Forelimb muscle (tissue), 1 donor: ENCODE measurements around the gene PARD3. TPM values are rescaled to one million over a fixed set of nuclear protein-coding genes. Genes with fewer than 3 reads are reported as not detected.

ENCODE experiments used
- DNase-seq: peaks from one replicate; pipeline ENCODE4 v3.0.0-alpha.2; 2013; ENCODE audit warnings: low read depth
- polyA plus RNA-seq: library from polyadenylated mRNA; unstranded; fragments of 120-200 nt; gene quantifications from one replicate; pipeline ENCODE4 v1.2.1, GENCODE V29; 2013; ENCODE audit not compliant: insufficient read length

PARD3 gene
- polyA plus RNA-seq, 1 donor = 40.0 TPM

DNA sequence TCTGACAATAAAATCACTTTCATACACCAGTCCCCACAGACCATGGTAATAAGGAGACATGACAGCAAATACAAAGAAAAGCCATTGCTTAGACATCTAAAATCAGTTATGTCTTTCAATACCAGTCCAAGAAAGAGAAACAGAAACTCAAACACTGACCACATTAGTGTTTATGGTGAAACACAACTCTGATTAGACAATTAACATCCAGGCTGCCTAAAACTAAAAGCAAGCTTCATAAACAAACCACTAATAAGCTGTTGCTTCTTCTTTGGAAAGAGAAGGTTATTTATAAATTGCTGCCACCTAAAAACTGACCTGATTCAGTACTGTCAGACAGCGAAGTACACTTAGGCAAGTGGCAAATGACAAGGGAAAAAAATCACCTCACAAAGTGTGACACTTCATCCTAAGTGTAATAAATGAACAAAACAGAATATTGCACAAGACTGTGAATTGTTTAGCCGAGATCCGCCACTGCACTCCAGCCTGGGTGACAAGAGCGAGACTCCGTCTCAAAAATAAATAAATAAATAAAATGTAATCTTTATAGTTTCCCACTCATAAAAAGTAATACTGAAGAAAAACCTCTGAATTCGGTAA, 277.4 kb downstream of the PARD3 start:
- no peak for DNase-seq

DNA sequence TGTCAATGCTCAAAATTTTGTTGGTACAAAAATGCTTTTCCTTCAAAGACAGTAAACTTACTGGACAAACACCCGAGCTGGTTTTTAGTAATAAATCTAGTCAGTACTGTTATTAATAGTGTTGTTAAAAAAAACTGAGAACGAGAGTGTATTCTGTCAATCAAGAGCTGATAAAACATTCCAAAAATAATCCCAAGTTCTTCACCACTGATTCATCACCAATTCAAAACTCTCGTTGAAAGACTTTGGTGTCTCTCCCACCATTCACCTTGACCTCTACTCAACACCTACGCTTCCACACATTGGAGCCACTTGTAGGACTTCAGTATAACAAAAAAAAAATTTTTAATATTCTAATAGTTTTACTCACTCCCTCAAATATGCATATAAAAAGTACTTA, 279.2 kb downstream of the PARD3 start:
- DNase-seq = no peak

DNA sequence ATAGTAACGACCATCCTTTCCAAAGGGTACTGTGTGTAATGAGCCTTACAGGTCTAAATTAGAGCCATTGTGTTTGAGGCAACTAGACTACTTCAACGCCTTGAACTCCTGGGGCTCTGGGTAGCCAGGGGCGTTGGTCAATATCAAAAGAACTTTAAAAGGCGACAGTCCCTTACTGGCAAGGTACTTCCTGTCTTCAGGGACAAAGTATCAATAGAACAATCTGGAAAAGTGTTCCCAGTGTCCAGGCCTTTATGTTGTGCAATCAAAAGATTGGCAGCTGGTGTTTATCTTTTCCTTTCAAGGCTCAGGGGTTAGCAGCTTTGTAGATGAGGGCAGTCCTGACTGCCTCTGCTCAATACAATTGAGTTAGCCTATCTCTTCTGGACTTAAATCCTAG, 284.3 kb downstream of the PARD3 start:
- no peak for DNase-seq

DNA sequence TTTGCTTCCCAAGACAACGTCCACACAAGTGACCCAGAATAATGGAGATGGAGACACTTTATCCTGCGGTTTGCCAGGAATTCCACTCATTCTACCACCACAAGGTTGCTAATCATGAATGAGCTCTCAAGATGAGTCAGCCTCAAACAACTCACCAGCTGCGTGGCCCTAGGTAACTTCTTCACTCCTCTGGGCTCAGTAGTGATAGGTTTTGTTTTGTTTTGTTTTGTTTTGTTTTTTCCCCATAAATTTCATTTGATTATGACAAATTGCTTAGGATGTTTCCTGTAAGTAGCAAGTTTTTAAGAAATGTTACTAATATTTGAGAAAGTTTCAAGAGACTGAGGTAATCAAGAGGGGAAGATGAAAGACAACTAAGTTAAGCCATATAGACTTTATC, 286.8 kb downstream of the PARD3 start:
- DNase-seq = no peak

DNA sequence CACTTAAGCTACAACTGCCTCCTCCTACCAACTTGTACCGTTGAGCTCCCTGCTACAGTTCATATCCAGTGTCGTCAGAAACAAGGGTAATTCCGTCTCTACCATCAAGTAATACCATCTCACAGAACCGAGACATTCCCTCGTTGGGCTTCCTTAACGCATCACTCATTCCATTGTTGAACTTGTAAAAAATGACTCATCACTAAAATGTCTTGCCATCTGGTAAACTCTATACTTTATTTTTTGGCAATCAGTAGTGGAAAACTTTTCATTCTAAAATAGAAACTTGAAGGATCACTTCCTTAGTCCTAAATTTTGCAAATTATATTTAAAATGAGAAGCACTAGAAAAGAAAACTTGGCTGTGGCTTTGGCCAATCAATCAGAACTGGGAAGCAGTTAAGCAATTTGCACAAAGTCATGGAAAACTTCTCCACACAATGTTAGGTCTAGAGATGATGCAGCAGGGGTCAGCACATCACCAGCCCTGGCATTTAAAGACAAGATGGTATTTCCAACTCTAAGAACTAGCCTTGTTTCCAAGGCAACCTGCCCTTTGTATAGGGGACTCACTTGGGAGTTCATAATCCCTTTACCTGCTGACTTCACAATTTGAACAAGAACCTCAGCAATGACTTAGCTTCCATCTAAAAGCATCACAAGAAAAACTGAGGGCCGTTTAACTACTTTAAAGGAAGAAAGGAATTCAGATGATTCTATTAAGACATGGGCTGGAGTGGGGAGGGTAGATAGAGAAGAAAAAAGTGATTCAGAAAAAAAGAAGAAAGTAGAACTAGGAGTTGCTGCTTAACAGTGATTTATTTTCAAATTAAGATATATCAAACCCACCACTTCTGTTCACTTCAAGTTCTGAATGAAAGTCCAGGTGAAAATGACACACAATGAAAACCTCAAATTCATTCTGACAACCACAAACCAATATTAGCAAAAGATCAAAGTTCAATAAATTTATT, 288.1 kb downstream of the PARD3 start:
- peak; percentile 83 for DNase-seq

DNA sequence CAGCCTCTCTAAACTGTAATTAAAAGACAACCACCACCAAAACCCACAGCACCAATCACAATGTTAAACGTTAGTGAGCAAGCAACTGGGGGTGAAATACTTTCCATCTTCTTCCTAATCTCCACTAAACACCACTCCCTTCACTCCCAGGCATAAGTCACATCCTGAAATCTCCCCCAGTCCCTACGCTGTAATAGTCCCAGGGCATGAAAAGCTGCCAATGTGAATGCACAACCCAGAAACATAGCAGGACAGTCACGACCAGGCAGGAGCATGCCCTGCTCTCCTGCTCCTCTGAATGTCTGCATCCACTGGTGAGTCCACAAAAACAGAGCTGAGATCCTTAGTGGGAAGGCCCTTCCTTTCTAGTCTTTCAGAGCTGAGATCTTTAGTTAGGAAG, 288.9 kb downstream of the PARD3 start:
- DNase-seq = no peak

DNA sequence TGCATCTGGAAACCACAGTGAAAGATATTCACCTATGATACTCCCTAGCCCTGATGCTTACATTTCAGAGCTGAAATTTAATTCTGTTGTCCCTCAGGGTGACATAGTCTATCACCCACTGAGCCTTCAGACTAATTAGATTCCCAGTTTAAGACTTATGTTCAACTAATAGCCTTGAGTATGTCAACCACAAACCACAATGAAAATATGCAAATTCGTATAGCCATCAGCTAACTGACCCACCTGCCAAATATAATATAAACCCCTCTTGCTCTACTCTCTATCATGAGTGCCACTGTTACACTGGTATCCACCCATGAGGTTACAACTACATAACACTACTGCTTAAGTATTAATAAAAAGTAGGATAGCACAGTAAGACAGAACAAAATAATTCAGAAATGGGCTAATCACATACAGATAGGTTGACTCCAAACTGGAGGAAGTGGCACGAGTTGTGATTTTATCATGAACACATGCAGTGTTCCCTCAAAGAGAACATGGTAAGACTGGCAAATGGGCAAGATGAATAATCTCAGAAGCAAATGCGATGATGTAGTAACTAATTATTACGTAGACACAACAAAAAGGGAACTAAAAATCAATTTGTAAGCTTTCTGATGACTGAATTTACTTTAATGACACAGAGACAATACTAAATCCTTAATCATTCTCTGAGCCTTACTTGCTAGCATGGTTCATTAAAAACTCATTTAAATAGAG, 290.6 kb downstream of the PARD3 start:
- DNase-seq = no peak

DNA sequence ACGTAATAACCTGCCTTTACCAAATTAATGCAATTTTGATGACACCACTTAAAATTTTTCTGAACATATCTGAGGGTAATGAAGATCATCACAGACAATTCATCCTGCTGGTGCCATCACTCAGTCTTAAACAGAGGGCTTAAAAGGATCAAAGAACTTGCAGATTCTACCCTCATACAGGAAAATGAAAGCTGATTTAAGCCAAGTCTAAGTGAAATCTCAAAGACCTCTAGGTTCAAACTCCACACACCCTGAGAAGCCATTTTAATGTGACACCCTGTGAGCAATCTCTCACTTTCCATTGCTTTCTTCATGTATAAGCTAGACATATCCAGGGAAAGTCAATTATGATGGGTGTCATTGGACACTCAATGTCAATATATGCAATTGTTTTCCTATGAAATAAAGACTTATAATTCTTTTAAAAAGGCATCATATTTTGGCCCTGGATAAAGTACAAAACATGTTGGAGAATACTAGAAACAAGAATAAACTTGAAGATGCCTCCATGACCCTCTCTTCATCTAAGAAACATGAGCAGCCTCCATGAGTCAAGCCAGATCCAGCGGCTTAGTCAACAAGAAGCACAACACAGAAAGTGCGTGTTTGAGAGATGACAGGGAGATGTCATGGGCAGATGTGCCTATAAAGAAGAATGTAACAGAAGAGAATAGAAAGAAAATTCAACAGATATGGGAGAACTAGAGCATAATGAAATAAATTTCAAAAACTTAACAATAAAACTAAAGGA, 291.9 kb downstream of the PARD3 start:
- no peak for DNase-seq

DNA sequence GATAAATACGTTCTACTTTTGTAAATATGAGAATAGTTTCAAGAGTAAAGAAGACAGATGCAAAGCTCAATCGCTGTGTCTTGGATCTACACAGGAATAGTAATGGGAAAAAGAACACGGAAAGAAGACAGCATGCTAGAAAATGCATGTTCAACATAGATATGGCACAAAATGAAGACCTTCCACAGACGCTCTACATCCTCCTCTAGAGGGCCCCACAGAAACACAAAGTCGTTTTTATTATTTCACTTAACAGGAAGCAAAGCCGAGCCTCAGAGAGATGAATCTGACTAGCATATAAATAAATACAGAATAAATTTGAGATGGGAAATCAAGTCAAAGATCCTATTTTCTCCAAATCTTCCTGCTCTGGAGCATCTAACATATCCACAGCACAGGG, 292.6 kb downstream of the PARD3 start:
- DNase-seq = no peak

DNA sequence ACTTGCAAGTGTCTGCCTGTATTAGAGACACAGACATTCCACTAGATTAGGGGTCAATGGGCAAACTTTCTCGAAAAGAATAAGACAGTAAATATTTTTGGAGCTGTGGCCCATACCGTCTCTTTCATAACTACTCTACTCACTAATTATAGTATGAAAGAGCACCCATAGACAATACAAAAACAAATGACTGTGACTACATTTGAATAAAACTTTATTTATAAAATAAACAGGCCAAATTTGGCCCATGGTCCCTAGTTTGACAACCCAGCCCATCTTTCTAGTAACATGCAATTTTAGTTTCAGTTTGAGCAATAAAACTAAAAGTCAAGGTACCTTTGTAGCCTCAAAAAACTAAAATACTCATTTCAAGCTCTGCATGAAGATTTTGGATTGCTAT, 294.6 kb downstream of the PARD3 start:
- DNase-seq = no peak

DNA sequence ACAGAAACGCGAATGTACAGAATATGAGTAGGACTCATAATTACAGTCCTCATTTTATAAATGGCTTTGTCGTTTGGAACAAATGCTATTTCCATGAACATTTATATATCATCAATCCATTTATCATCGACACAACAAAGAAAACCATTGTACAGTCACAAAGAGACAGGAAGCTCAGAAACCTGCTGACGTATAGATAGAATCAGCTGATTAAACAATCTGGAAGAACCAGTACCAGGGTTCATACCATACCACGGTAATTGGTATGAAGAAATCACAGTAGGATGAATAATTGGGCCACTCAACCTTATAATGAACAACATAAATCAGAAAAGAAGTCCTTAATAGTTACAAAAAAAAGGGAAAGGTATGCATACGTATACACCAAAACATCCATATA, 295.0 kb downstream of the PARD3 start:
- DNase-seq = no peak

DNA sequence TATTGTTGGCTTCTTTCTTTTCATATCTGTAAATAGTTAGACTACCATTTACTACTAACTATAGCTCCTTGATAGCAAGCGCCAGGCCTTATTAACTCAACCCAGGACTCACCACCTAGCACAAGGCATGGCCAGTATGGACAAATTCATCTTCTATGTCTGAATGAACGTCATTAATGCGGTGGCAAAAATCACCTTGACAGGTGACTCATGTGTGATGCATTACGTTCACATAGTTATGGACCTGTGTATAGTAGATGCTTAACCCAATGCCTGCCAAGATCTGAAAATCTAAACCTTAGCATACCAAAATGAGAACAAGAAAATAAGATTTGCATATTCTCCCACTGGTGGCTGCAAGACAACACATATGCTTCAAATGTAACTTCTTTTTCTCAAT, 300.8 kb downstream of the PARD3 start:
- DNase-seq = no peak

DNA sequence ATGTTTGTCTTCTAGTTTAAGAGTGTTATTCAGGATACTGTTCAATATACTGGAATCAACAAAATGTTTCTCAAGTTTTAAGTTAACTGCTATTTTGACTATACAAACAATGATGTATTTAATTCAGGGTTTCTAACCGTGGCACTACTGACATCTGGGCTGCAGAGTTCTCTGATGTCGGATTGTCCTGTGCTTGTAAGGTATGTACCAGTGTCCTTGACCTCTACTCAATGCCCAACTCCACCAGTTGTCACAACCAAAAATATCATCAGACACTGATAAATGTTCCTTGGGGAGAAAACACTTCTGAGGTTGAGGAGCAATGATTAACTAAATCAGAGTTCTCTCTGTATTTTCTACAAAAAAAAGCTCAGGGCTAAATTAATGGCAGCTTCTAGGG, 301.5 kb downstream of the PARD3 start:
- no peak for DNase-seq

DNA sequence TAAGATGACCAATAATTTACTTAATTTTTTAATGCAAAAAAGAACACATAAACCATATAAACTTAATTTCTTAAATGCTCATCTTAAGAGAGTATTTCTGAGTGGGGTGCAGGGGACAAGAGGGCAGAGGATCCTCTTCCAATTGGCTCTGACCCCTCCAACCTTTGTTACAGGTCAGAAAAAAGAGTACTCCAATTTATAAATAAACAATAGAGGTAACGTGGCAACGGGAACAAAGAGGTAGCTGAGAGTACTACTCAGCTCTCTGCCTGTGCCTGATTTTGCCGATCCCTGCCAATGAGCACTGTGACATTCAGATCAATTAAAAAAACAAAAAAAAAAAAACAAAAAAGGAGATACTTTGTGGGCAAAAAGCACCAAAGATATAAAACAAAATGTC, 307.9 kb downstream of the PARD3 start:
- DNase-seq = no peak

DNA sequence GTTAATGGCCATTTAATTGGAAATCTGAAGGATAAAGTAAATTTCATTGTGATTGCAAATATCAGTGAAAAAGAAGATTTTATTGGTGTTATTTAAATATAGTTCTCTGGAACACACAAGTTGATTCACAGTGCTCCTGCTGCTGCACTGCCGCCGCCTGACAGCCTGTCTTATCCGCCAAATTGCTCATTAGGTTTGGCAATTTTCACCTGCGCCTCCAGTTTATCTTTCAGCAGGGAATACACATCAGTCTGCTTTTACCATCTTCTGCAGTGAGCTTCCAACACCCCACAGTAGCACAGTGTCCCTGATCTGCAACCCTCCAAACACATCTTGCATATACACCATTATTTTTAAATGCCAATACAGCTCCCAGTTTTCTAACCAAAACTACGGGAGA, 308.3 kb downstream of the PARD3 start:
- no peak for DNase-seq

DNA sequence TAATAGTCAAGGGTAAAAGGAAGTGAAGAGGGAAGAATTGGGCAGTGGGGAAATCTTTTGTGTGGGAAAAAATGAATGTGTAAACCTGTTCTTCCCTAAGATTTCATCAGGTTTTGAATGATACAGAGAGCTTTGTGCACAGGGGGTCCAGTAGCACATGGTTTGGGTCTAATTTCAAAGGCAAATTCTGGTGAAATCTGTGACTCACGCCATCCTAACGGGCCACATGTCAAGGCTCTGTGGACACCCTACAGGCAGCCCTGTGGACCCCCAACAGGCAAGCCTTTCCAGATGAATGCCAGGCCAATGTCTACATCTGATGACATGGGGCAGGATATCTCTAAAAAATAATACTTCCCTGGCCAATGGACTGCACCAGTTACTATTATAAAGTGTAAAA, 309.8 kb downstream of the PARD3 start:
- DNase-seq = no peak

DNA sequence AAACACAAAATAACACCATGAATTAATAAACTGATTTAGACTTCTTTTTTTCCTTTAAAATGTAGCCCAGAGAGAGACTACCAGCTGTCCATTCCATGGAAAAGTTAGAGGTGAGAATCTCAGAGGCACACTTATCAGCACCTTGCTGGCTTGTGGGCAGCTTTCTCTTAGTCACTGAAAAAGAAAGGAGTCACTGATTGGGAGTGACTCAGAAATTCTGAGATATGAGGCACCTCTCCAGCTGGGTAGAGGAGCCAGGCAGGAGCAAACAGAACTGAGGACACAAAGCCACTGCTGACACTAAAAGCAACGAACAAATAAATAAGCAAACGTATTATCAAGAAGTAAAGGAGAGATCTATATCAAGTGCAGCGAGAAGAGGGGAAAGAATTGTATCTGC, 310.6 kb downstream of the PARD3 start:
- DNase-seq = no peak

DNA sequence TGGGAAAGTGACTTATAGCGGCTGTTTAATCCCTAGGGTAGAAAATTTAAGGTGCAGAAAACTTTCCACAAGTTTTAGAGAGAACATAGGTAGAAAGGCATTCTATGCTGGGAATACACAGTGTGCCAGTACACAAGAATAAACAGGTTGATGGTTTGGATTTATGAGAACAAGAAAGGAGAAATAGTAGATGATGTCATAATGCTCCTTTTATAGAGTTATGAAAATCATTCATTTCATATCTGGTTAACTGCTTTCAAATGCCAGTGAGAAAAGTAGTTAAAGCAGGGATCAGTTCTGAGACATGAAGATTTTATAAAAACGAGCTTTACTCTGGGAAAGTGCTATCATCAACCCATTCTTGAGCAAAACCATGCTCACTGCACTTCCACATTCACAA, 311.4 kb downstream of the PARD3 start:
- no peak for DNase-seq

DNA sequence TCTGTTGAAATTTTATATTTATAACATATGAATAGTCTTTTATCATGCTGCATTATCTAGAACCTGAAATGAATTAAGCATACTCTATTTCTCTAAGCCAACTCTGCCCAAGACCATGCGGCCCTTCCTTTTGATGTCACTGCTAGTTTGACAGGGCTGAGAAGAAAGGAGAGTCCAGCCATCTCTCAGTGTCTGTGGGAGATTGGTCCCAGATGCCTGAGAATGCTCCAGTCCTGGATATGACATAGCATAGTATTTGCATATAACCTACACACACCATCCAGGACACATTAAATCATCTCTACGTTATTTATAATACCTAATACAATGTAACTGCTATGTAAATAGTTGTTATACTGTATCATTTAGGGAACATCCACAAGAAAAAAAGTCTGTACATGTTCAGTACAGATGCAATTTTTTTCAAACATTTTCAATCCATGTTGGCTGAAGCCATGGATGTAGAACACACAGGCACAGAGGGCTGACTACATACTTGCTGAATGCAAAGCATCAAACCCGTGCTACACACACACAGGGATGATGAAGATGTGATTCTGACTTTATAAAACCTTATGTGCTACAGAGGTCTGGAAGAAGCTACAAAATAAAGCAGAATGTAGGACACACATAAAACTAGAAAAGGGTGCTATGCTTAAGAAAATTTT, 315.4 kb downstream of the PARD3 start:
- no peak for DNase-seq

DNA sequence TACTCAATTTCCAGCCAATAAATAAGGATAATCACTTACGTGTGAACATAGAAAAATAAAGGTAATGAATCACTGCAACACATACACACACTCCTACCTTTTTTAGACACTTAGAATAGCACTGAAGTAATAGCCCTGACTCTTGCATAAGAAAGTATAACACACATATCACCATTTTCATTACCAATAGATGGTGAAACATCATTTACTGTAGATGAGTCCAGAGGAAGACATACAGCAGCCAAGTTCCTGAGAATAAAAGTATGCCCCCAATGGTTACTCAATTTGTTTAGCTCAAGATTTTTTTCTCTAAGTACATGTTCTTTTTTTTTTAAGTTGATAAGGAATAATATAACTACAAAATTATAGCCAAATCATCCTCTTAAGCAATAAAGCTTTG, 316.3 kb downstream of the PARD3 start:
- DNase-seq = no peak

DNA sequence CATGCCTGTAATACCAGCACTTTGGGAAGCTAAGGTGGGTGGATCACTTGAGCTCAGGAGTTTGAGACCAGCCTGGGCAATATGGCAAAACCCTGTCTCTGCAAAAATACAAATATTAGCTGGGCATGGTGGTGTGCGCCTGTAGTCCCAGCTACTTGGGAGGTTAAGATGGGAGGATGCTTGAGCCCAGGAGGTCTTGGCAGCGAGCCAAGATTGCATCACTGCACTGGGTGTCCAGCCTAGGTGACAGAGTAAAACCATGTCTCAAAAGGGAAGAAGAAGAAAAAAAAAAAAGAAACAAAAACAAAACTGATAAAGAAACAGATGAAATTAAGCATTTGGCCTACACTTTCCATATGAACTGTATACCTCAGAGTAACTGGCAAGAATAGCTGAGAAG, 319.2 kb downstream of the PARD3 start:
- no peak for DNase-seq
